RWPE2 (cell line): ENCODE results near the gene HLA-DRA.
A peak's percentile ranks its signal among the peaks of the same experiment; 100 is the strongest.

ENCODE experiments used
- ATAC-seq: fragments of 200-7000 bp; cut with Tn5 transposase; 3 replicates; pipeline ENCODE4 v1.9.1; 2021; ENCODE audit warnings: low read depth
- DNase-seq: peaks from one replicate; pipeline ENCODE4 v3.0.0-alpha.2; 2020; ENCODE audit warnings: low spot score
- H3K27ac ChIP-seq: fragments of 450-650 bp; 2 replicates; pipeline ENCODE4 v1.5.1; 2017; ENCODE audit warnings: mild to moderate bottlenecking; ENCODE audit not compliant: poor library complexity, severe bottlenecking
- H3K27me3 ChIP-seq: fragments of 250-450 bp; sonication (Bioruptor Pico); 2 replicates; pipeline ENCODE4 v1.5.1; 2021; ENCODE audit warnings: mild to moderate bottlenecking, moderate library complexity; ENCODE audit not compliant: insufficient read depth, poor library complexity, severe bottlenecking
- H3K36me3 ChIP-seq: fragments of 250-450 bp; sonication (Bioruptor Pico); 2 replicates; pipeline ENCODE4 v1.5.1; 2020; ENCODE audit warnings: low read depth, mild to moderate bottlenecking, moderate library complexity
- H3K4me1 ChIP-seq: fragments of 250-450 bp; sonication (Bioruptor Pico); 2 replicates; pipeline ENCODE4 v1.5.1; 2021; ENCODE audit warnings: mild to moderate bottlenecking, moderate library complexity; ENCODE audit not compliant: insufficient read depth, poor library complexity, severe bottlenecking
- H3K4me3 ChIP-seq: fragments of 250-450 bp; sonication (Bioruptor Pico); 2 replicates; pipeline ENCODE4 v1.5.1; 2021; ENCODE audit warnings: mild to moderate bottlenecking, moderate library complexity; ENCODE audit not compliant: severe bottlenecking
- H3K9me3 ChIP-seq: fragments of 250-450 bp; sonication (Bioruptor Pico); 2 replicates; pipeline ENCODE4 v1.5.1; 2021; ENCODE audit warnings: mild to moderate bottlenecking, moderate library complexity; ENCODE audit not compliant: severe bottlenecking
- CTCF ChIP-seq: fragments of 450-650 bp; IDR thresholded peaks from one replicate; pipeline ENCODE4 v1.5.1; 2017; ENCODE audit warnings: mild to moderate bottlenecking, moderate library complexity; ENCODE audit not compliant: poor library complexity, severe bottlenecking

Gene HLA-DRA

GRCh38 chr6:32439602-32440214 is at the start of gene HLA-DRA:
Gene HLA-DRA, plus strand, starts transcription at chr6:32439887. Its CDS starts 64 bp downstream, at chr6:32439951.
- TF ChIP-seq CTCF, result no peak
- DNase-seq, result no peak

GRCh38 chr6:32391505-32391904 is 48.2 kb upstream of the HLA-DRA start:
- ATAC-seq (no peak), DNase-seq (no peak)
- Histone ChIP-seq H3K4me1 (no peaks in the 10 kb centered on the region), H3K27me3 (peaks cover 3% of the 10 kb centered on the region), H3K36me3 (no peaks in the 10 kb centered on the region), H3K9me3 (no peaks in the 10 kb centered on the region), H3K27ac (no peak overlapping the region), H3K4me3 (no peak overlapping the region)
- TF ChIP-seq CTCF, result no peak

More at GRCh38 chr6:32439602-32440214, at the start of gene HLA-DRA:
- no peaks in the 10 kb centered on the region for H3K9me3 ChIP-seq
- H3K4me1 ChIP-seq, result no peaks in the 10 kb centered on the region
- no peak within 1 kb of the TSS for H3K27ac ChIP-seq
- no peaks in the 10 kb centered on the region for H3K36me3 ChIP-seq
- peak; percentile 54; the same call in 1 of the 3 replicates for ATAC-seq
- peaks cover 5% of the 10 kb centered on the region for H3K27me3 ChIP-seq
- H3K4me3 ChIP-seq, result no peak within 1 kb of the TSS

DNA sequence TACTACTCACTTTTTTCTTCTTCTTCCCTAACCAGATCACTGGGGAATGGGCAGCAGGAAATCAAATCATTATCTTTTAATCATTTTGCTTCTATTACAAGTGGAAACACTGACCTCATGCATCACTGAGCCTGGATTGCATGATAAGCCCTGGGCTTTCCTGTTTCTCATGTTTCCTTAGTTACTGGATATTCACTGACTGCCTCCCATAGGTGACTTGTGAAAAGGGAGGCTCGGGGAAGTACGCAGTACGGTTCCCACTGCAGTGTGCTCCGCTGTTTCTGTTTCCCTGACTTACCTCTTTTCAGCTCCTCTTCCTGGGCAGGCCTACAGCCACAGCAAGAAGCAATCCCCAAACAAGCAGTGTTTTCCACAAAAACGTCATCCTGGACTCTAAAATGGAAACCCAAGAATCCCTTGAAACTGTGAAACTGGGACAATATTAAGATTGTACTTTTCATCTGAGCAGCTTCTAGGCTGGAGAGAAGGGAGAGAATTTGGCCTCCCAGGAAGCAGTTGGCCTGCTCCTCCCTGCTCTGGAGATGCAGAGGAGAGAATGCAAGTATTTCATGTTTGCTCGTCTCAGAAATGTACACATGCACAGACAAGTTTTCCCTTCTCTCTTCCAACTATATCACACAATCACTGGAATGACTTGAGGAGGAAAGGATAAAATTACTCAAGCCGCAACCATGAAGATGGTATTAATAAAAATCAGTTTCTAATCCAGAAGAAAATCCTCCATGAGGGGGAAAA is 45.8 kb upstream of the HLA-DRA start:
- Histone ChIP-seq H3K4me1 (no peaks in the 10 kb centered on the region), H3K36me3 (no peaks in the 10 kb centered on the region), H3K9me3 (no peaks in the 10 kb centered on the region), H3K4me3 (no peak overlapping the region), H3K27me3 (peaks cover 3% of the 10 kb centered on the region), H3K27ac (no peak overlapping the region)
- peak; percentile 48 for ATAC-seq
- peak; percentile 17 for TF ChIP-seq CTCF
- DNase-seq, result no peak

DNA sequence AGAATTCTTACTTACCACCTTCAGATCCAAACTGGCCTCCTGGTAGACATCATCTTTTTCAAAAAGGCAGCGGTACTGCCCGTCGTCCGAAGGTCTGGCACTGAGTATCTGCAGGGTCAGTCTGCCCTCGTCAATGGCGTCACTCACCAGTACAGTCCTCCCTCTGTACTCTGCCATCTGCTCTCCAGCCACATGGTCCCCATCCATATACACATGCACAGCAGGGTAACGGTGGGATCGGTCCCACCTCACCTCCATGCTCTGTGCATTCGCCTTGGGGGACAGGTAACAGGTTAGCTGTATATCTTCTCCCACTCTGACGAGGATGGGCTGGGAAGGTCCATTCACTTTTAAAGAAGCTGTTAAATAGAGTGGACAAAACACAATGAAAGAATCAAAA is 43.7 kb upstream of the HLA-DRA start:
- Histone ChIP-seq H3K27me3 (no peaks in the 10 kb centered on the region), H3K36me3 (no peaks in the 10 kb centered on the region), H3K9me3 (no peaks in the 10 kb centered on the region), H3K27ac (no peak overlapping the region), H3K4me3 (no peak overlapping the region), H3K4me1 (no peaks in the 10 kb centered on the region)
- DNase-seq, result no peak
- no peak for ATAC-seq
- TF ChIP-seq CTCF, result no peak
